Endothelial cell of hepatic sinusoid (primary cell): ENCODE results near the gene ATP6V0E2.
"Not testable (repeated sequence)": the region's sequence is repeated elsewhere in the genome, so short reads cannot be mapped to it uniquely, and the experiment has no call there.

Experiments
- in situ Hi-C: cut with HindIII; loops from 2 replicates; pipeline ENCODE4 v1.10.0; 2017; ENCODE audit warnings: low sequenced_read_pairs

The ATP6V0E2 gene

GRCh38 chr7:149877890-149878522 is 4.2 kb downstream of the ATP6V0E2 start:
- in situ Hi-C loops, result no loop called here

GRCh38 chr7:149878523-149878921 is 4.8 kb downstream of the ATP6V0E2 start:
- in situ Hi-C loops, result no loop called here

- in situ Hi-C loops, result no loop called here
Measured at GRCh38 chr7:149879271-149879743, 5.5 kb downstream of the ATP6V0E2 start.

DNA sequence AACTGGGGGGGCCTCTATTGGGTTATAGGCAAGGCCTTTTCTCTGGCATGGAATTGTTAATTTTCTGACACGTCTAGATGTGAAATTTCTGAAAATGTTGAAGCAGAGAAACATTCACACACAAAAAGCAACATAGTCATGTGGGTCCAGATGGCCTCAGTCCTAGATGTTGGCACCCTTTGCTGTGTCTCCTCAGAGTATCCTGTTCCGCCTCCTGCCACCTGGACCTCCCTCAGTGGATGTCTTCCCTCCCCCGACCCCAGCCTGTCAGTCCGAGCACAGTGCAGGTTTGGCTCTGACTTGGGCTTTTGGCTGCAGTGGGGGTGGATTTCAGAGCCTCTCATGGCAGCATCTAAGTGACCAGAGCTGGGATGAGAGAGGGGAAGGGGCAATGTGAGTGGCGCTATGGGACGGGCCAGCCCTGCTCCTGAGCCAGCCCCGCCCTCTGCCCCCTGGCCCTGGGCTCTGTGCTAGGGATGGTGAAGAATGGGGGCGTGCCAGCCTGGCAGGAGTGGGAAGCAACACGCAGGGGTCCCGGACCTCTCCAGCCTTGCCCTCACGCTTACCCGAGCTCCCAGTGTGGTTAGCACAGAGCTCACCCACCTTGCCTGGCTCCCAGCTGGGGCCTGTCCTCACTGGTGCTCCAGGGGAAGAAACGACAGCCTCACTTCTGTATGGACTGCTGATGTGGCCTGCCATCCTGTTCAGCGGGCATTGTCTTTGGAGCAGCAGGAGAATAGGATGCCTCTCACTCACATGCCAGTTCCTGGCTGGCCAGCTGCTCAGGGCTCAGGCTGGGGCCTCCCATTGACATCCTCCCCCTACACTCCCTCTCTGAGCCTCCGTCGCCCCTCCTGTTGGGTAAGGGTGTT is 6.2 kb downstream of the ATP6V0E2 start:
- in situ Hi-C loops, result no loop called here

GRCh38 chr7:149880638-149881311 is 7.0 kb downstream of the ATP6V0E2 start:
- in situ Hi-C loops, result no loop called here

DNA sequence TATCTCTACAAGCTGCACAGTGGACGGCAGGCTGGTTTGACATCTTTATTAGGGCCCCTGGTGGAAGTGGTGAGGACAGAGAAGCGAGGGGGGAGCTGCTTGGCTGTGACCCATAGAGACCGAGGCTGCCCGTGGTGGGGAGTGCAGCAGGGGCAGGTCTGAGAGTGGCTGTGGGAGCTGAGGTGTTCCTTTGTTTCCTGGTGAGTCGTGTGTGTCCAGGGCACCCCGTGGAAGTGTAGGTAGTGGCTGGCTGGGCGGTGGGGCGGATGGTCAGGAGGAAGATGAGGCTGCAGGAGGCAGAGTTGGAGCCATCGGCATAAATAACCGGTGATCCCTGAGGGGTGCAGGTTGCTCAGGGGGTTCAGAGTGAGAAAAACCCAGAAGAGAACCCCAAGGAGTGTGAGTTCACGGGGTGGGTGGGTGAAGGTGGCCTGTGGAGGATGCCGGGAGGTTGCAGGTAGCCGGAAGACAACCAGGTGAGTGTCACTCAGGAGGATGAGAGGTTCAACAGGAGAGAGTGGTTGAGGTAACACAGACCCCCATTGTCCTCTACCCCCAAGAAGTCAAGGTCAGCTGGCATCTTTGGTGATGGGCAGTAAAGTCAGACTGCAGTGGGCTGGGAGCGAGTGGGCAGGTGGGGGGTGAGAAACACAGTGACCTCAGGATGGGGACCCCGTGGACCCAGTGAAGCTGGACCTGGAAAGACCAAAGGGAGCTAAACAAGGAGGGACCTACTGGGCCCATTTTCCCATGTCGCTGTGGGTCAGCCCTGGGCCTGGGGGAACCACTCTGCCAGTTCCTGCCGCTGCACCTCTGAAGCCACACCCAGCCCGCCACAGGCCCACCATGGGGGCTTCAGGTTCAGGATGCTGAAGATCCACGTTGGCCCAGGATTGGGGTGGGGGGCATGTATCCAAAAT is 7.8 kb downstream of the ATP6V0E2 start:
- in situ Hi-C loops, result no loop called here

GRCh38 chr7:149882248-149883047 is 8.7 kb downstream of the ATP6V0E2 start:
- in situ Hi-C loops, result no loop called here

DNA sequence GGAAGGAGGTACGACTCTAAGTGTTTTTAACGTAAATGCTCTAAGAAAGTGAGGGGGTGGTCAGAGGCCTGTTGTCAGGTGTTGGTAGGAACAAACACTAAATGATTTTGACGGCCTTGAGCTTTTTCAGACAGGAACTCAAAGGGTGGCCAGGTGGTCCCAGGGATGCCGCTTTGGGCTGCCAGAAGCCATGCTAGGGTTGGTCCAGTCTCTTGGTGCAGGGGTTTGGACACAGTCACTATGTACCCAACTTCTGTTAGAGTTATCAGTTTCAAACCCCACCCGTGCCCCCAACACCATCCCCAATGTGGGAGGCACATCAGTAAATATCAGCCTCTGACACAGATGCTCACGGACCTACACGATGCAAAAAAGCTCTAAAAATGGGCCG is 9.3 kb downstream of the ATP6V0E2 start:
- in situ Hi-C loops, result no loop called here

GRCh38 chr7:149883452-149883861 is 9.7 kb downstream of the ATP6V0E2 start:
- in situ Hi-C loops, result no loop called here

GRCh38 chr7:149884016-149884415 is 10.2 kb downstream of the ATP6V0E2 start:
- in situ Hi-C loops, result no loop called here

DNA sequence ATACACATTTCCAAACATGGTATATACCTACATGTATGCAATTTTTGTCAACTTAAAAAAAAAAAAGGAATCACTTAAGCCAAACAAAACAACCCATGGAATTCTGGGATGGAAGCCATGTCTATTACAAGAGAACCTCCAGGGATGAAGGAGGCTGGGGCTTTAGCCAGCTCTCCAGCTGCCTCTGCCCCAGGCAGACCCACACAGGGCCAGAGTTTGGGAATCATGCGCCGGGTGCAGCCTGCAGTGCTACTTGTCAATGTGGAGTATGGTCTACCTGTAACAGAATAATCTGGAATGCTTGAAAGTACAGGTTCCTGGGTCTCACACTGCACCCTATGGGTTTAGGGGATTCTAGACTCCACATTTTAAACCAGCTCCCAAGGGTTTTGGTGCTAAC is 10.8 kb downstream of the ATP6V0E2 start:
- in situ Hi-C loops, result no loop called here

- in situ Hi-C loops, result no loop called here
Measured at GRCh38 chr7:149885191-149886017, 11.6 kb downstream of the ATP6V0E2 start.

DNA sequence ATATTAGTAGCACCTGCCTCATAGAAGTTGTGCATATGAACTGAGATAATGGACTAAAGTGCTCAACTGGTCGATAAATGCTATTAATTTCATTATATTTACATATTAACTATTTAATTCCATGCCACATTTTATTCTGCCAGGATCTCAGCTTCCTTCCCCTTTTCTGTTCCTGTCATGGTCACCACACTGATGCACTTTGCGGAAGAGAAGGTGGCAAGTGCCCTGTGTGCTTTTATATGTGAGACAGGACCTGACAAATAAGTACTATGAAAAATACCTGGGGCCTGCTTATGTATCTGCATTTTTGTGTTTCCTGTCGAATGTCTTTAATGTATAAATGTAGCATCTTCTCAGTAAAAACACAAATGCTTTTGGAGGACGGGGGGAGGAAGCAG is 12.2 kb downstream of the ATP6V0E2 start:
- in situ Hi-C loops, result no loop called here

- in situ Hi-C loops, result no loop called here
Measured at GRCh38 chr7:149887311-149887710, 13.5 kb downstream of the ATP6V0E2 start.

- in situ Hi-C loops, result not testable (repeated sequence)
Measured at GRCh38 chr7:149890715-149891114, 16.9 kb downstream of the ATP6V0E2 start.

DNA sequence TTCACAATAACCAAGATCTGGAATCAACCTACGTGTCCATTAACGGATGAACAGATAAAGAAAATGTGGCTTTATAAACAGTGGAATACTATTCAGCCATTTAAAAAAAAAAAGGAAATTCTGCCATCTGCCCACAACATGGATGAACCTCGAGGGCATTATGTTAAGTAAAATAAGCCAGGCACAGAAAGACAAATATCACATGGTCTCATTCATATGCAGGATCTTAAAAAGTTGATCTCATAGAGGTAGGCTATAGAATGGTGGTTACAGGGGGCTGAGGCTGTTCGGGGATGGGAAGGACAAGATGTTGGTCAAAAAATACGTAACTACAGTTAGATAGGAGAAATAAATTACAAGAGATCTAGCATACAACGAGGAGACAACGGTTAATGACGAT is 21.2 kb downstream of the ATP6V0E2 start:
- in situ Hi-C loops, result not testable (repeated sequence)

DNA sequence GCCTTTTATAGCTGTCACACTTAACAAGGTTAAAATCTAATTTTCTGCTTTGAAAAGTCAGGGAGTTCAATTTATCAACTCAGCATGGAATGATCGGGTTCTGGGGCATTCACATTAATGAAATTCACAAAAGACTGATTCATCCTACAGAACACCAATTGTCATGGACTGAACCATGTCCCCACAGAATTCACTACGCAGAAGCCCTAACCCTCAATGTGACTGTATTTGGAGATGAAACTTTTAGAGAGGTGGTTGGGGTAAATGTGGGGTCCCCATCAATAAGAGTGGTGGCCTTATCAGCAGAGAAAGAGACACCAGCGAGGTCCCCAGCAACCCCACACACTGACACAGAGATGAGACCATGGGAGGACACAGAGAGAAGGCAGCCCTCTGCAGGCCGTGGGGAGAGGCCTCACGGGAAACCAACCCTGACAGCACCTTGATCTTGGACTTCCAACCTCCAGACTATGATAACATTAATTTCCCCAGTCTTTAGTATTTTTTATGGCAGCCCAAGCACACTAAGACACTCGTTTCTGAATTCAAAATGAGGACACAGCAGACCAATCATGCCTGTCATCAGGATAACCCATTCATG is 34.1 kb downstream of the ATP6V0E2 start:
- in situ Hi-C loops, result not testable (repeated sequence)

- in situ Hi-C loops, result not testable (repeated sequence)
Measured at GRCh38 chr7:149910219-149910618, 36.5 kb downstream of the ATP6V0E2 start.
